GM18505 (cell line): ENCODE measurements around the gene SMYD3.
"Not testable (repeated sequence)": the region's sequence is repeated elsewhere in the genome, so short reads cannot be mapped to it uniquely, and the experiment has no call there.

Experiments used
- ATAC-seq: cut with Tn5 transposase; IDR thresholded peaks from one replicate; pipeline ENCODE4 v1.9.1; 2021; ENCODE audit not compliant: unreplicated experiment
- POLR2A ChIP-seq: IDR thresholded peaks from 4 replicates; pipeline ENCODE4 v1.6.1; 2011; ENCODE audit warnings: borderline replicate concordance; ENCODE audit not compliant: insufficient read depth, insufficient read length; ENCODE audit errors: extremely low read depth

Gene SMYD3

GRCh38 chr1:245942856-245943255 is 564.2 kb downstream of the SMYD3 start:
- no peak for TF ChIP-seq POLR2A
- no peak for ATAC-seq

DNA sequence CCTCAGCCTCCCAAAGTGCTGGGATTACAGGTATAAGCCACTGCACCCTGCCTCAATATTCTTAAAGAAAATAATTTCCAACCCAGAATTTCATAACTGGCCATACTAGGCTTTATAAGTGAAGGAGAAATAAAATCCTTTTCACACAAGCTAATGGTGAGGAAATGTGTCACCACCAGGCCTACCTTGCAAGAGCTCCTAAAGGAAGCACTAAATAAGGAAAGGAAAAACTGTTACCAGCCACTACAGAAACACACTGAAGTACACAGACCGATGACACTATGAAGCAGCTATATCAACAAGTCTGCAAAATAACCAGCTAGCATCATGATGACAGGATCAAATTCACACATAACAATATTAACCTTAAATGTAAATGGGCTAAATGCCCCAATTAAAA is 565.3 kb downstream of the SMYD3 start:
- not testable (repeated sequence) for ATAC-seq

GRCh38 chr1:245939756-245940345 is 567.2 kb downstream of the SMYD3 start:
- TF ChIP-seq POLR2A = no peak
- ATAC-seq = no peak

- no peak for TF ChIP-seq POLR2A
- ATAC-seq = no peak
Measured at GRCh38 chr1:245938046-245938435, 569.0 kb downstream of the SMYD3 start.

- TF ChIP-seq POLR2A = no peak
- no peak for ATAC-seq
Measured at GRCh38 chr1:245937316-245938045, 569.6 kb downstream of the SMYD3 start.

DNA sequence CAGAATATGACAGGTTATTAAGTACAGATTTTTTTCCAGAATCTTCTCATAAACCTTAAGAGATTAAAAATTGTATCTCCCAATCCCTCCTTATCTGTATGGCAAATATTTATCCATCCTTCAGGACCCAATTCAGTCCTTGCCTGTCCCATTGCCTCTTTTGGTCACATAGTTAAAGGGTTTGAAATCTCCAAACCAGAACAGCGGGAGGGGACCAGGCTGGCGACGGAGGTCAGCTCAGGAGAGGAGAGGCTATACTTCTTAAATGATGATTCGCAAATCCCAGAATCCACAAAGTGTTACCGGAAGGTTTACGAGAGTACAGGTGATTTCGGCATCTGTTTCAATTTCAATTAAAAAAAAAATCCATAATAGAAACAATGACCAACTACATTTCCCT is 572.7 kb downstream of the SMYD3 start:
- no peak for TF ChIP-seq POLR2A
- ATAC-seq = no peak

DNA sequence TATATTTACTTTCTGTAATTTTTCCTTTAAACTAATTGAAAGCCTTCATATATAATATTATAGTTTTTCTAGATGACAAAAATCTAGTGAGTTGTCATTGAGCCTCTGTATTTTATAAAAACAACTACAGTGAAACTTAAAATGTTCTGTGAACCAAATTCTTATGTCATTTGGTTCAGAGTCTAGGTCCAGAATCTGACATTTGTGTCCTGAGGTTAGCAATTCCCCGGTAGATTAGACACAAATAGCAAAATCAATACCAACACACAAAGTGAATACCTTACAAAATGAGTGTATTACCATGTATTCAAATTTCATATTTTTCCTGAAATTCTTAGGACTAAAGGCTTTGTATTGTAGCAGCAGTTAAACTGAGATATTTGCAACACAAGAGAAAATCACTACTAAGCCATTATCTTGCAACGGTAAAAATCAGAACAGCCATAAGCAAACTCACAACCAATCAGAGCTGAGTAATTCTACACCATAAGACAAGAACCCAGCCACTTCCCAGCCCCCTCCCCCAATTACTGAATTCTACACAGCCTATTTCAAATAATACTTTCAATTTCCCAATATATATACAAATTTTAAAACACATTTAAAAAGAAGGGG is 573.5 kb downstream of the SMYD3 start:
- TF ChIP-seq POLR2A = no peak
- ATAC-seq = no peak

DNA sequence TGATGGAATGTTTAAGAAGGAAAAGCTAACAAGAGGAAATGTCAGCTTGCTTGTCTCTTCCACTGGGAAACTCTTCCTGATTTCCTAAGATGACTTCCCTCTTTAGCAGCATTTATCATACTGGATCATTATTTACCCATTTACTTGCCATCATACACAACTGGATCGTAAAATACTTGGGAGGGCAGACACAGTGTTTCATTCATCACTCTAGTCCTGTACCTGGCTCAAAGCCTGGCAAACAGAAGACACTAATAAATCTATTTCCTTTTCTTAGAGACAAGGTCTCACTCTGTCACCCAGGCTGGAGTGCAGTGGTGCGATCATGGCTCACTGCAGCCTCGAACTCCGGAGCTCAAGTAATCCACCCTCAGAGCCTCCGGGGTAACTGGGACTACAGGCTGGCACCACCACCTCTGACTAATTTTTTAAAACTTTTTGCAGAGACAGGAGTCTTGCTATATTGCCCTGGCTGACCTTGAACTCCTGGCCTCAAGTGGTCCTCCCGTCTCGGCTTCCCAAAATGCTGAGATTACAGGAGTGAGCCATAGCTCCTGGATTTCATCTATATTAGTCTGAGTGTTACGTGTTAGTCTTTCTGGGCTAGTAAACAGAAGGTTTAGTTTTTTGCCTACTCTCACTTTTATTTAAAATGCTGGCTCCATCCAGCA is 574.6 kb downstream of the SMYD3 start:
- TF ChIP-seq POLR2A = no peak

DNA sequence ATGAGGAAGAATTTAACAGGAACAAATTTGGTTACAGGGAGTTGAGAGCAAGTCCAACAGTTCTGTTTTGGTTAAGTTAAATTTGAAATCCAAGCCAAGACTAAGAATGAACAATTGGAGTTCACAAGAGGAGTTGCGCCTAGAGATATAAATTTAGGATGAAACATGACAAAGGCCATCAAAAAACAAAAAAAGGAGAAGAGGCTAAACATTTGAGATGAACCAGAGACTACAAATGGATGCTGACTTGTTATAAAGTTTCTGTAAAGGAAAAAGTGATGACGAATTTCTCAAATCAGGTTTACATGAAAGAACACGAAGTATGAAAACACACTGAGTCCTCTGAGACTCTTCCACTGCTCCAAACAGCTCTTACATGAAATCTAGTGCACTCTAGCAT is 575.6 kb downstream of the SMYD3 start:
- TF ChIP-seq POLR2A = no peak
- ATAC-seq = no peak

More for the DNA sequence above, 574.6 kb downstream of the SMYD3 start:
- ATAC-seq = no peak

GRCh38 chr1:245929224-245929623 is 577.9 kb downstream of the SMYD3 start:
- ATAC-seq = no peak

DNA sequence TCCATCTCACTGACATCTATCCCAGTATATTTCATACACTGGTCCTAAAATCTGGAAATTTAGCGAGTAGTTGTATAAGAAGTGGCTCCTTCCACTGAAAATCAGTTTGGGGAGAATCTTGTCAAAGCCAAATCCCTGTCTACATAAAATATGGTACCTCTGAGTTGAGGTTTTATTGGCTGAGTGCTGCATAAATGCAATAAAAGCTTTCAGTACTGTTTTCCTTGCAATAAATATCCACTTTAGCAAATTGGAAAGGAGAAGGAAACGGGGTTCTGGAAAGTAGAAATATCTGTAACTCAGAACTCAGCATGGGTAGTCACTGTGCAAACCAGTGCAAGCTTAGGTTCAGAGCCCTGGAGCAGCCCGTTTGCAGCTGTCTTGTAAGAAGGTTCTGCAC is 580.2 kb downstream of the SMYD3 start:
- no peak for ATAC-seq
- no peak for TF ChIP-seq POLR2A

More at GRCh38 chr1:245929224-245929623, 577.9 kb downstream of the SMYD3 start:
- TF ChIP-seq POLR2A = no peak

DNA sequence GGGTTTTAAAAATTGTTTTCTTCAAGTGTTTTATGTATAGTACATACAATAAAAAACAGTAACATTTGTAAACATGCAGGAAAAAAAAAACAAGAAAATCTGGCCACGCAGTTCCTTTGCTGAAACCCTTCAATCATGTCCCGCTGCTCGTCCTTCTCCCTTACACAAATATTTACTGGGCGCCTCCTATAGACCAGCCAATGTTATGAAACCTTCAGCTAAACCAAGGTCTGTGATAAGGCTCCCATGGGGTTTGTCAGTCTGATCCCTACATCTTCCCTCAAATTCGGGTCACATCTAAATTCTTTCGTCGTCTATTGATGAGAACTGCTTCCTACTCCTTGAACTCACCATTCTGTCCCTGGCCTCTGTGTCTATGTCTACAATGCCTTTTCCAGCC is 583.9 kb downstream of the SMYD3 start:
- ATAC-seq = no peak
- TF ChIP-seq POLR2A = no peak

- no peak for ATAC-seq
- TF ChIP-seq POLR2A = no peak
Measured at GRCh38 chr1:245921417-245921816, 585.7 kb downstream of the SMYD3 start.

DNA sequence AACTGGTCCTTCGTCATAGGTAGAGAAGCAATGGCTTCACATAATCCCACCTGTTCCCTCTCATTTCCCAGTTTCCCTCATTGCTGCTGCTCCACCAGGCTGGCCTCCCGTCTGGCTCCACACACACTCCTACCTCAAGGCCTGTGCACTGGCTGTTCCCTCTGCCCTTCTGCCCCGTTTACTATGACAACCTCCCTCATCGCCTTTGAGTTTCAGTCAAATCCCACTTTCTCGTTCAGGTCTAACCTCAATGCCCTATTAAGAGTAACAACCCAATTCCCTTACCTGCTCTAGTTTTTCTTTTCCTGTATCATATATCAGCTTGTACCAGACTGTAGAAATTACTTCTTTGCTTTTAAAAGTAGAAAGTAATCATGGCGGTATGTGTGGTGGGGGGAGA is 589.7 kb downstream of the SMYD3 start:
- no peak for ATAC-seq
- no peak for TF ChIP-seq POLR2A
